Embryonic facial prominence (tissue), 1 donor: Measurements from ENCODE around the gene NFILZ.

Experiments used
- DNase-seq: peaks from one replicate; pipeline ENCODE4 v3.0.0-alpha.2; 2016; ENCODE audit errors: extremely low spot score

The NFILZ gene

GRCh38 chr19:8629996-8630683 is at the start of gene NFILZ:
Gene NFILZ (plus strand): TSS chr19:8630633. CDS start chr19:8676766, 46,133 bp downstream.
- no peak for DNase-seq

GRCh38 chr19:8580710-8581281 is 49.6 kb upstream of the NFILZ start:
- DNase-seq = peak; percentile 26

GRCh38 chr19:8584965-8585893 is 45.2 kb upstream of the NFILZ start:
- no peak for DNase-seq

GRCh38 chr19:8585894-8586750 is 44.3 kb upstream of the NFILZ start:
- no peak for DNase-seq

- DNase-seq = no peak
Measured at GRCh38 chr19:8589177-8589714, 41.2 kb upstream of the NFILZ start.

- peak; percentile 94 for DNase-seq
Measured at GRCh38 chr19:8592231-8593009, 38.0 kb upstream of the NFILZ start.

- DNase-seq = no peak
Measured at GRCh38 chr19:8593931-8594330, 36.5 kb upstream of the NFILZ start.

GRCh38 chr19:8595651-8596050 is 34.8 kb upstream of the NFILZ start:
- no peak for DNase-seq

- no peak for DNase-seq
Measured at GRCh38 chr19:8596168-8596567, 34.3 kb upstream of the NFILZ start.

GRCh38 chr19:8600064-8600463 is 30.4 kb upstream of the NFILZ start:
- DNase-seq = no peak

GRCh38 chr19:8600816-8601215 is 29.6 kb upstream of the NFILZ start:
- no peak for DNase-seq

- DNase-seq = no peak
Measured at GRCh38 chr19:8601796-8602195, 28.6 kb upstream of the NFILZ start.

- no peak for DNase-seq
Measured at GRCh38 chr19:8605514-8605913, 24.9 kb upstream of the NFILZ start.

- DNase-seq = no peak
Measured at GRCh38 chr19:8607386-8607785, 23.0 kb upstream of the NFILZ start.

- no peak for DNase-seq
Measured at GRCh38 chr19:8608941-8609278, 21.5 kb upstream of the NFILZ start.

GRCh38 chr19:8609279-8610040 is 21.0 kb upstream of the NFILZ start:
- DNase-seq = no peak

GRCh38 chr19:8610041-8610935 is 20.1 kb upstream of the NFILZ start, which contains the start of gene ADAMTS10:
Gene ADAMTS10 (minus strand): TSS chr19:8610715. CDS start chr19:8605710, 5,005 bp downstream.
- no peak for DNase-seq

GRCh38 chr19:8610936-8611300 is 19.5 kb upstream of the NFILZ start:
- peak; percentile 63 for DNase-seq

- DNase-seq = peak; percentile 62
Measured at GRCh38 chr19:8611391-8611876, 19.0 kb upstream of the NFILZ start.
